ENCODE results near the gene AVEN.

AVEN gene

DNA sequence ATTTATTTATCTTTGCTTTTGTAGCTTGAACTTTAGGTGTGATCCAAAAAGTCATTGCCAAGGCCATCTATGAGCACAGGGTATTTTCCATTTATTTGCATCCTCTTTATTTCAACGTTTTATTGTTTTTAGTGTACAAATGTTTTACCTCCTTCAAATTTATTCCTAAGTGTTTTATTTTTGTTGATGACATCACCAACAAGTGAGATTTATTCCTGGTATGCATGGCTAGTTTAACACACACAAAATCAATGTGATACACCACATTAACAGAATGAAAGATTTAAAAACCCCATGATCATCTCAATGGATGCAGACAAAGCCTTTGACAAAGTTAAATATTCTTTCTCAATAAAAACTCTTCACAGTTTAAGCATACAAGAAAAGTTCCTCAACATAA is 137.0 kb downstream of the AVEN start:
- no peaks in the 10 kb centered on the region for H3K79me2 ChIP-seq (ENCODE audit: control insufficient read depth, low read length)
- no peaks in the 10 kb centered on the region for H3K36me3 ChIP-seq (ENCODE audit: control insufficient read depth, low read length)
- TF ChIP-seq EZH2phosphoT487 (IDR thresholded peaks at IDR 0.05; ENCODE audit: borderline replicate concordance, low read length) = no peak
- TF ChIP-seq, protein P1, sequence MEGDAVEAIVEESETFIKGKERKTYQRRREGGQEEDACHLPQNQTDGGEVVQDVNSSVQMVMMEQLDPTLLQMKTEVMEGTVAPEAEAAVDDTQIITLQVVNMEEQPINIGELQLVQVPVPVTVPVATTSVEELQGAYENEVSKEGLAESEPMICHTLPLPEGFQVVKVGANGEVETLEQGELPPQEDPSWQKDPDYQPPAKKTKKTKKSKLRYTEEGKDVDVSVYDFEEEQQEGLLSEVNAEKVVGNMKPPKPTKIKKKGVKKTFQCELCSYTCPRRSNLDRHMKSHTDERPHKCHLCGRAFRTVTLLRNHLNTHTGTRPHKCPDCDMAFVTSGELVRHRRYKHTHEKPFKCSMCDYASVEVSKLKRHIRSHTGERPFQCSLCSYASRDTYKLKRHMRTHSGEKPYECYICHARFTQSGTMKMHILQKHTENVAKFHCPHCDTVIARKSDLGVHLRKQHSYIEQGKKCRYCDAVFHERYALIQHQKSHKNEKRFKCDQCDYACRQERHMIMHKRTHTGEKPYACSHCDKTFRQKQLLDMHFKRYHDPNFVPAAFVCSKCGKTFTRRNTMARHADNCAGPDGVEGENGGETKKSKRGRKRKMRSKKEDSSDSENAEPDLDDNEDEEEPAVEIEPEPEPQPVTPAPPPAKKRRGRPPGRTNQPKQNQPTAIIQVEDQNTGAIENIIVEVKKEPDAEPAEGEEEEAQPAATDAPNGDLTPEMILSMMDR (IDR thresholded peaks at IDR 0.05; ENCODE audit: low read depth, low read length, poor library complexity, severe bottlenecking) = no peak
- no peaks in the 10 kb centered on the region; the same call in 1 of the 2 replicates for H3K4me1 ChIP-seq (ENCODE audit: control insufficient read depth, low read length)
- H3K27ac ChIP-seq (ENCODE audit: low read depth, low read length) = no peak overlapping the region
- no peaks in the 10 kb centered on the region for H3K27me3 ChIP-seq (ENCODE audit: control insufficient read depth, low read length)
- H3K9me3 ChIP-seq (ENCODE audit: control insufficient read depth, insufficient read depth, low read length) = no peaks in the 10 kb centered on the region
- no peaks in the 10 kb centered on the region for H3K9me2 ChIP-seq (replicated peaks; ENCODE audit: control insufficient read depth, low read length)
- no peaks in the 10 kb centered on the region for H3F3A ChIP-seq (ENCODE audit: control insufficient read depth, insufficient read depth)
- no peaks in the 10 kb centered on the region for H4K20me1 ChIP-seq (ENCODE audit: control insufficient read depth, insufficient read depth, low read depth, low read length)
- H3K4me3 ChIP-seq (ENCODE audit: low read length) = no peak overlapping the region
- H3K4me2 ChIP-seq (ENCODE audit: low read length) = no peak overlapping the region

DNA sequence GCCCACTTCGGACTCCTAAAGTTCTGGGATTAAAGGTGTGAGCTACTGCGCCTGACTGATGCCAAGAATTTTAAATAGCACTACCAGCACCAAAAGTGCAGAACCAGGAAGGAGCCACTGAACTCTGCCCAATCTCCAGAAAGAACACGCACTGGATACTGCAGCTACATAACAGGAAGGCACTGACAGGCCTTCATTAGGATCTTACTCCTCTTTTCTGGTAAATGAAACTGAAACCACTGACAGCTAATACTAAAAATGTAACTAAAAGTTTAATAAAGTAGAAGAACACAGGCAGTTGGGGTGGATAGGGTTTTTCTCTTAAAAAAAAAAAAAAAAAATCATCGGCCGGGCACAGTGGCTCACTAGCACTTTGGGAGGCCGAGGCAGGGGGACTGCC is 144.8 kb downstream of the AVEN start:
- Histone ChIP-seq H3K79me2 (ENCODE audit: control insufficient read depth, low read length) (no peaks in the 10 kb centered on the region), H3F3A (ENCODE audit: control insufficient read depth, insufficient read depth) (no peaks in the 10 kb centered on the region), H4K20me1 (ENCODE audit: control insufficient read depth, insufficient read depth, low read depth, low read length) (no peaks in the 10 kb centered on the region), H3K9me3 (ENCODE audit: control insufficient read depth, insufficient read depth, low read length) (no peaks in the 10 kb centered on the region), H3K4me1 (ENCODE audit: control insufficient read depth, low read length) (no peaks in the 10 kb centered on the region; the same call in 1 of the 2 replicates), H3K4me3 (ENCODE audit: low read length) (no peak overlapping the region), H3K4me2 (ENCODE audit: low read length) (no peak overlapping the region), H3K27ac (ENCODE audit: low read depth, low read length) (no peak overlapping the region), H3K36me3 (ENCODE audit: control insufficient read depth, low read length) (no peaks in the 10 kb centered on the region), H3K27me3 (ENCODE audit: control insufficient read depth, low read length) (no peaks in the 10 kb centered on the region), H3K9me2 (replicated peaks; ENCODE audit: control insufficient read depth, low read length) (no peaks in the 10 kb centered on the region)
- TF ChIP-seq, protein P1 (IDR thresholded peaks at IDR 0.05; ENCODE audit: low read depth, low read length, poor library complexity, severe bottlenecking) = no peak
- TF ChIP-seq EZH2phosphoT487 (IDR thresholded peaks at IDR 0.05; ENCODE audit: borderline replicate concordance, low read length) = no peak

DNA sequence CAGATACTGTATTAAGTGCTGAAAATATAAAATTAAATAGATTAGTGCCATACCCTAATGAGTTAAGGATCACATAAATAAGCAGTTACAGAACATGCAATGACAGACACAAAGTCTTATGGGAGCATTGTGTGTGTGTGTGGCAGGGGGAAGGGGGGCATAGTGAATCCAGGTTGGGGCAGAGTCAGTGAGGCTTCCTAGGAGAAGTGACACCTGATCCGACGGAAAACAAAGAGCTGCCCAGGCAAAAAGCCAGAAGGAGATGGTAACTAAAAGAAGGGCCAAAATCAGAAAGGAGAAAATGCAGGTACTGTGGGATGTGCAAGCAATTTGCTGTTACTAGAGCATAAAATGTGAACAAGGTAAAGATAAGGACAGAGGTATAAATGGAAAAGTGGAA is 150.8 kb downstream of the AVEN start:
- H3K79me2 ChIP-seq (ENCODE audit: control insufficient read depth, low read length) = no peaks in the 10 kb centered on the region
- H4K20me1 ChIP-seq (ENCODE audit: control insufficient read depth, insufficient read depth, low read depth, low read length) = no peaks in the 10 kb centered on the region
- no peak overlapping the region for H3K4me2 ChIP-seq (ENCODE audit: low read length)
- no peaks in the 10 kb centered on the region; the same call in 1 of the 2 replicates for H3K9me3 ChIP-seq (ENCODE audit: control insufficient read depth, insufficient read depth, low read length)
- H3K36me3 ChIP-seq (ENCODE audit: control insufficient read depth, low read length) = no peaks in the 10 kb centered on the region
- no peaks in the 10 kb centered on the region for H3K4me1 ChIP-seq (ENCODE audit: control insufficient read depth, low read length)
- TF ChIP-seq EZH2phosphoT487 (IDR thresholded peaks at IDR 0.05; ENCODE audit: borderline replicate concordance, low read length) = no peak
- TF ChIP-seq, protein P1 (IDR thresholded peaks at IDR 0.05; ENCODE audit: low read depth, low read length, poor library complexity, severe bottlenecking) = no peak
- H3K4me3 ChIP-seq (ENCODE audit: low read length) = no peak overlapping the region
- H3F3A ChIP-seq (ENCODE audit: control insufficient read depth, insufficient read depth) = no peaks in the 10 kb centered on the region
- H3K9me2 ChIP-seq (replicated peaks; ENCODE audit: control insufficient read depth, low read length) = no peaks in the 10 kb centered on the region
- no peak overlapping the region for H3K27ac ChIP-seq (ENCODE audit: low read depth, low read length)
- no peaks in the 10 kb centered on the region for H3K27me3 ChIP-seq (ENCODE audit: control insufficient read depth, low read length)
